Measurements from ENCODE around the gene C22orf23.

C22orf23 gene

DNA sequence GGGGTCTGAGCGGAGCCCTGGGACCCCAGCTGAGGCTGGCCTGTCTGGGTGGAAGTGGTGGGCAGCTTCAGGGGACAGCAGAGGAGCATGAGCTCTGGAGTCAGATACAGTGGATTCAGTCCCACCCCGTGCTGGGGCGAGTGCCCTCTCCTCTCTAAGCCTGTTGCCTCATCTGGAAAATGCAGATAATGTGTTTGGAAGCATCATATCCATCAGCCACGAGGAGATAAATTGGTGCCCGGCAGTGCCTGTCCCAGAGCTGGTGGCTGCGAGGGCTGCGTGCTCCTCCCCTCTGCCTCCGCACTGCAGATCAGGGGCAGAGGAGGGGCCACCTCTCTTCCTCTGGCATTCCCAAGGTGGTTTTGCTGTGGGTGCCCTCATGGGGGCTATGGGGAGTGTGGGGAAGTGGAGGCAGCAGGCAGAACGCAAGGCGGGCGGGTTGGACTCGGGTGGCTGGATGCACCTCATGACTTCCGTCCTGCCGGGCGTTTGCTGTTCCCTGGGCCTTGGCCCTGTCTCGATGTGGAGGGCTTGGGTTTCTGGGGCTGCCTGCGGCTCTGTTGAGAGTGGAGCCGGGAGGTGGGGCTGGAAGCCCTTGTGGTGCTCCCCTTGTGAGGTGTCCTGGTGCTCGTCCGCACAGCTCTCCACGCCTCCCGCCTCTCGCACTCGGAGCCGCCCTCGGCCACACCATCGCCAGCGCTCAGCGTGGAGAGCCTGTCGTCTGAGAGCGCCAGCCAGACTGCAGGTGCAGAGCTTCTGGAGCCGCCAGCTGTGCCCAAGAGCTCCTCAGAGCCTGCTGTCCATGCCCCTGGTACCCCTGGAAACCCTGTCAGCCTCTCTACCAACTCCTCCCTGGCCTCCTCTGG lies 26.4 kb downstream of the C22orf23 start:
- Histone ChIP-seq H3K36me3 (ENCODE audit: insufficient read depth) (no peaks in the 10 kb centered on the region), H3K27ac (no peak overlapping the region), H4K20me1 (ENCODE audit: insufficient read depth) (no peaks in the 10 kb centered on the region), H3K4me3 (IDR thresholded peaks at IDR 0.05; ENCODE audit: insufficient read depth, low read depth, low read length) (no peak overlapping the region), H3K4me1 (ENCODE audit: low read depth, poor library complexity, severe bottlenecking) (no peaks in the 10 kb centered on the region), H3K79me2 (ENCODE audit: insufficient read depth, low read depth) (no peaks in the 10 kb centered on the region), H2AFZ (ENCODE audit: low read depth) (no peak overlapping the region), H3K9ac (no peak overlapping the region), H3K4me2 (no peak overlapping the region), H3K27me3 (ENCODE audit: insufficient read depth, low read depth) (no peaks in the 10 kb centered on the region)
- no peak for TF ChIP-seq CTCF (conservative IDR thresholded peaks at IDR 0.05; ENCODE audit: low read depth, low read length)

- Histone ChIP-seq H3K36me3 (ENCODE audit: insufficient read depth) (no peaks in the 10 kb centered on the region), H3K27ac (no peak overlapping the region), H3K4me3 (IDR thresholded peaks at IDR 0.05; ENCODE audit: insufficient read depth, low read depth, low read length) (no peak overlapping the region), H2AFZ (ENCODE audit: low read depth) (no peak overlapping the region), H4K20me1 (ENCODE audit: insufficient read depth) (no peaks in the 10 kb centered on the region), H3K4me1 (ENCODE audit: low read depth, poor library complexity, severe bottlenecking) (no peaks in the 10 kb centered on the region), H3K79me2 (ENCODE audit: insufficient read depth, low read depth) (no peaks in the 10 kb centered on the region), H3K4me2 (no peak overlapping the region), H3K9ac (no peak overlapping the region), H3K27me3 (ENCODE audit: insufficient read depth, low read depth) (no peaks in the 10 kb centered on the region)
- no peak for TF ChIP-seq CTCF (conservative IDR thresholded peaks at IDR 0.05; ENCODE audit: low read depth, low read length)
Measured at GRCh38 chr22:37926358-37926757, 27.0 kb downstream of the C22orf23 start.

DNA sequence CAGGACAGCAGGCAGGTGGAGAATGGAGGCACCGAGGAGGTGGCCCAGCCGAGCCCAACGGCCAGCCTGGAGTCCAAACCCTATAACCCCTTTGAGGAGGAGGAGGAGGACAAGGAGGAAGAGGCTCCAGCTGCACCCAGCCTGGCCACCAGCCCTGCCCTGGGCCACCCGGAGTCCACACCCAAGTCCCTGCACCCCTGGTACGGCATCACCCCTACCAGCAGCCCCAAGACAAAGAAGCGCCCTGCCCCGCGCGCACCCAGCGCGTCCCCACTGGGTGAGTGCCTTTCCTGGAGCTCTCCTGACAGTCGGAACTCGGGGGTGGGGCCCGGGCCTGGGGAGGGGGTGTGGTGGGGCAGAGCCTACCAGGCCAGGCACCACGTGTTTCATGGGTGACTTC lies 27.6 kb downstream of the C22orf23 start:
- H3K27me3 ChIP-seq (ENCODE audit: insufficient read depth, low read depth), result no peaks in the 10 kb centered on the region
- TF ChIP-seq CTCF (conservative IDR thresholded peaks at IDR 0.05; ENCODE audit: low read depth, low read length), result no peak
- no peak overlapping the region for H3K4me2 ChIP-seq
- no peak overlapping the region for H3K27ac ChIP-seq
- H2AFZ ChIP-seq (ENCODE audit: low read depth), result no peak overlapping the region
- H3K4me1 ChIP-seq (ENCODE audit: low read depth, poor library complexity, severe bottlenecking), result no peaks in the 10 kb centered on the region
- no peaks in the 10 kb centered on the region for H3K36me3 ChIP-seq (ENCODE audit: insufficient read depth)
- no peaks in the 10 kb centered on the region for H3K79me2 ChIP-seq (ENCODE audit: insufficient read depth, low read depth)
- H4K20me1 ChIP-seq (ENCODE audit: insufficient read depth), result no peaks in the 10 kb centered on the region
- H3K4me3 ChIP-seq (IDR thresholded peaks at IDR 0.05; ENCODE audit: insufficient read depth, low read depth, low read length), result no peak overlapping the region
- H3K9ac ChIP-seq, result no peak overlapping the region

DNA sequence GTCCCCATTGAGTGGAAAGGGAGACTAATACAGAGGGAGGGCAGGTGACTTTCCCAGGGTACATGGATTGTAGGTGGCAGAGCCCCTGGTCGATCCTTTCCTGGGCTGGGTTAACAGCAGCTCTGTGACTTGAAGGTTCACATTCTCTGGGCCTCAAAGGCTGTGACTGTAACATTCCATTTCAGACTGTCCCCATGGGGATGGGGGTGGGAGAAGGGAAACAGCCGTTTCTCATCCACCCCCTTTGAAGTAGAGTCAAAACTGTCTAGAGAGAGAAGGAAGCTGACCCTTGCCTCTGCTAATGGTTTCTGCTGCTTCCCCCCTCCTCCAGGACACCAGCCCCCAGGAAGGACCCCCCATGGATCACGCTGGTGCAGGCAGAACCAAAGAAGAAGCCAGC lies 28.1 kb downstream of the C22orf23 start:
- Histone ChIP-seq H3K9ac (no peak overlapping the region), H3K4me1 (ENCODE audit: low read depth, poor library complexity, severe bottlenecking) (no peaks in the 10 kb centered on the region), H3K27ac (no peak overlapping the region), H4K20me1 (ENCODE audit: insufficient read depth) (no peaks in the 10 kb centered on the region), H3K36me3 (ENCODE audit: insufficient read depth) (no peaks in the 10 kb centered on the region), H3K27me3 (ENCODE audit: insufficient read depth, low read depth) (no peaks in the 10 kb centered on the region), H2AFZ (ENCODE audit: low read depth) (no peak overlapping the region), H3K4me3 (IDR thresholded peaks at IDR 0.05; ENCODE audit: insufficient read depth, low read depth, low read length) (no peak overlapping the region), H3K4me2 (no peak overlapping the region), H3K79me2 (ENCODE audit: insufficient read depth, low read depth) (no peaks in the 10 kb centered on the region)
- no peak for TF ChIP-seq CTCF (conservative IDR thresholded peaks at IDR 0.05; ENCODE audit: low read depth, low read length)
